ENCODE data around the gene STK17A.
"Not testable (repeated sequence)": the region's sequence is repeated elsewhere in the genome, so short reads cannot be mapped to it uniquely, and the experiment has no call there.

STK17A gene

GRCh38 chr7:43658718-43659548 lies 76.0 kb downstream of the STK17A start:
- DNase-seq (ENCODE audit: low spot score): peak; percentile 32

- DNase-seq (ENCODE audit: low spot score): no peak
These were observed 76.6 kb downstream of the STK17A start for GRCh38 chr7:43659549-43659896.

GRCh38 chr7:43660141-43660540 lies 77.2 kb downstream of the STK17A start:
- no peak for DNase-seq (ENCODE audit: low spot score)

- no peak for DNase-seq (ENCODE audit: low spot score)
These were observed 81.8 kb downstream of the STK17A start for GRCh38 chr7:43664681-43665080.

DNA sequence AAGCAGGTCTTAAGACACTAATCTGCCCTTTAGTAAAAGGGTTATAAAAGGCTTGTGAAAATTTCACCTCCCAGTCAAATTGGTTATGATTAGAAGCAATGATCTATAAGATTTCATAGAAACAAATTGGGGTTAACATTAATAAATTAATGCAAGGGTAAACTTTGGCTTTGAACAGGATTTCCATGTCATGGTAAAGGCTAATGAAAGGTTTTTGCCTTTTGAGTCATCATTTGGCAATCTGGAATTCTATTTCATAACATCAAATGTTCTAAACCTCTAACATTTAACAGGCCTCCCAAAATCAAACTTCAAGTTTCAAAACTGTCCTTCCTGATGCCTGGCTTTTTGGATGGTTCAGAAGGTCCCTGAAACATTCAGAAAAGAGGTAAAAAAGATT lies 84.0 kb downstream of the STK17A start:
- no peak for DNase-seq (ENCODE audit: low spot score)

DNA sequence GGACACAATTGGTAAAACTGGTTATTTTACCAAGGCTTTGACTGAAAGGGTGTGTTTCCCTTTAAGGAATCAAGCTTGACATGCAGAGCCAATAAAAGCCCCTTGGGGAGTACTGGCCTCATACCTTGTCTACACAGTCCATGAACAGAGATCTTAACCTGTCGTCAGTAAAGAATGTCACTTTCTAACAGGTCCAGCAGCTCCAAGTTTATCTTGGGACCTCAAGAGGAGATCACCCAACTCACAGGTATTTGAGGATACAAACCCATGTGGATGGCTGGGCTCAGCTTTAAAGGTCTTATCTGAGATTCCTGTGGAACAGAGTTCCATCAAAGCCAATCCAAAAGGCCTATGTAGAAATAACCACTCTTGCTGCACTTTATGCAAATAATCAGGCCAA lies 85.1 kb downstream of the STK17A start:
- no peak for DNase-seq (ENCODE audit: low spot score)

DNA sequence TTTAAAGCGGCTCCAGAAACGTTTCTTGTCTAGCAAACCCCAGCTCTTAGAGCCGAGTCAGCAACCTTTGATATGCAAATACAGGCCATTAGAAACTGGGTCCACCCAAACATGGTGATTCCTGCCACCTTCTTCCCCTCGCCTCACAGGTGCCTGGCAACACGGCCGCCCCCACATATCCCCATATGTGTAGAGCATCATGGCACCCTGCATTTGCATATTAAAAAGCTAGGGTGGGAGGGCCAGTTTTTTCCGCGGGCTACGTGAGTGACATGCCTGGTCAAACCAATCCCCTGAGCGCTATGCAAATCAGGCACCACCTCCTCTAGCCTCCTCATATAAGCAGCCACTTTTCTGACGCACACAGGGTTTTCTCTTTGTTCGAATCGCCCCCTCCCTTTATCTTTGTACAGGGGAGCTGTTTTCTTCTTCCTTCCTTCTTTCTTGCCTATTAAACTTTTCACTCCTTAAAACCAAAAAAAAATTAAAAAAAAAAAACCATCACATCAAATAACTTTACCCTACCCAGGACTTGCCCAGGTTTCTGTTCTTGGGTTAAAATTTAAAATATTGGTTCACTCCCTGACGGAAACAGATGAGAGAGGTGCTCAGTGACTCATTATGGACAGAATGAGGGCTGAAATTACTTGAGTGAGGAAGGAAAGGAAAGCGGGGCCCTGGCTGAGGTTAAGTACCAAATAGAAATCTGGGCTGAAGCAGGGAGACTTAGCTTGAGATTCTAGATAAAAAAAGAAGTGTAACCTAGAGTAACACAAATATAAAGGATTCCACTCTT lies 86.6 kb downstream of the STK17A start:
- DNase-seq (ENCODE audit: low spot score): no peak

DNA sequence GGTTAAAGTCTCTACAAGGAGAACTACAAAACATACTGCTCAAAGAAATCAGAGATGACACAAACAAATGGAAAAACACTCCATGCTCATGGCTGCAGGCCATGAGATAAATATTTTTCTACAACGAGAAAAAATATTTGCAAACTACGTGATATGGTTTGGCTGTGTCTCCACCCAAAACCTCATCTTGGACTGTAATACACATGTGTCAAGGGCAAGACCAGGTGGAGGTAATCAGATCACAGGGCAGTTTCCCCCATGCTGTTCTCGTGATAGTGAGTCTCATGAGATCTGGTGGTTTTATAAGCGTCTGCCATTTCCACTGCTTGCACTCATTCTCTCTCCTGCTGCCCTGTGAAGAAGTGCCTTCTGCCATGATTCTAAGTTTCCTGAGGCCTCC lies 88.6 kb downstream of the STK17A start:
- DNase-seq (ENCODE audit: low spot score): no peak

DNA sequence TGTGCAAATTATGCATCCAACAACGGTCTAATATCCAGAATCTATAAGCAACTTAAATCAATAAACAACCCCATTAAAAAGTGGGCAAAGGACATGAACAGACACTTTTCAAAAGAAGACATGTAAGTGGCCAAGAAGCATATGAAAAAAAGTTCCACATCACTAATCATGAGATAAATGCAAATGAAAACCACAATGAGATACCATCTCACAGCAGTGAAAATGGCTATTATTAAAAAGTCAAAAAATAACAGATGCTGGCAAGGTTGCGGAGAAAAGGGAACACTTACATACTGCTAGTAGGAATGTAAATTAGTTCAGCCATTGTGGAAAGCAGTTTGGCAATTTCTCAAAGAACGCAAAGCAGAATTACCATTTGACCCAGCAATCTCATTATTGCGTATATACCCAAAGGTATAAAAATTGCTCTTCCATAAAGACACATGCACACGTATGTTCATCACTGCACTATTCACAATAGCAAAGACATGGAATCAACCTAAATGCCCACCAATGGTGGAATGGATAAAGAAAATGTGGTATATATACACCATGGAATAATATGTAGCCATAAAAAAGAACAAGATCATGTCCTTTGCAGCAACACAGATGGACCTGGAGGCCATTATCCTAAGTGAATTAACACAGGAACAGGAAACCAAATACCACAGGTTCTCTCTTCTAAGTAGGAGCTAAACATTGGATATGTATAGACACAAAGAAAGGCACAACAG lies 90.5 kb downstream of the STK17A start:
- not testable (repeated sequence) for DNase-seq (ENCODE audit: low spot score)

DNA sequence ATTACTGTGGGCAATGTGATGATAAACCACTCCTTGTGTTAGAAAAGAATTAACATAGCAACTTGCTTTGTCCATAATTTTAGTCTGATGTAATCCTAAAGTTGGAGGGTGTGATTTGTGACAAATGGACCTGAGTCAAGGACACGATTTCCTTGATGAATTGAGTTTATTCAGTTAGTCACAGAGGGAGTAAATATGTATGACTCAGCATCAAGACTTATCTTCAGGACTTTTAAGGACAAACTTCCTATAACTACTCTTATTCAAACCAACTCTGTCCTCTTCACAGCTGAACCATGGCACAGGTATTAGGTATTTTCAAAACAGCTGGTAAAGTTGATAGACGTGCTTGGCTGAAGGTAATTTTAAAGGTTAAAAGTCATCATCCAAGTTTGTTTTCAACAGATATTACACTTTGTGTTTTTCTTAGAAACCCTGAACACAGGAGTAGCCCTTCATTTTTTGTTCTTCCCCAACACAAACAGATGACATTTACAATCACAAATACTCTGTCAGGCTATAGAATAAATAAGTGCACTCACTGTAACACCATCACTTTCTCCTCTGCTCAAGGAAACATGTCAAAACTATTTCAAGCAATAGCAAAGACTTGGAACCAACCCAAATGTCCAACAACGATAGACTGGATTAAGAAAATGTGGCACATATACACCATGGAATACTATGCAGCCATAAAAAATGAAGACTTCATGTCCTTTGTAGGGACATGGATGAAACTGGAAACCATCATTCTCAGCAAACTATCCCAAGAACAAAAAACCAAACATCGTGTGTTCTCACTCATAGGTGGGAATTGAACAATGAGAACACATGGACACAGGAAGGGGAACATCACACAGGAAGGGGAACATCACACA lies 91.9 kb downstream of the STK17A start:
- DNase-seq (ENCODE audit: low spot score): peak; percentile 60
